Urothelium cell line (cell line): ENCODE results near the gene SLC7A5.

Experiments used
- DNase-seq: peaks from one replicate; pipeline ENCODE4 v3.0.0; 2011; ENCODE audit warnings: low spot score, mixed read lengths
- FAIRE-seq: peaks from 2 replicates; lab custom pipeline; 2011; peaks lifted over from hg19 to GRCh38; lab: Jason Lieb, UNC

Gene SLC7A5

GRCh38 chr16:87847785-87848675, 21.3 kb downstream of the SLC7A5 start:
- DNase-seq (no peak), FAIRE-seq (no peak)

GRCh38 chr16:87847467-87847784, 21.9 kb downstream of the SLC7A5 start:
- no peak for DNase-seq
- no peak for FAIRE-seq

- DNase-seq (no peak), FAIRE-seq (no peak)
Measured at GRCh38 chr16:87846705-87847466, 22.4 kb downstream of the SLC7A5 start.

GRCh38 chr16:87845807-87846619, 23.3 kb downstream of the SLC7A5 start:
- DNase-seq (no peak), FAIRE-seq (no peak)

GRCh38 chr16:87845213-87845612, 24.1 kb downstream of the SLC7A5 start:
- DNase-seq, result no peak

GRCh38 chr16:87844809-87845208, 24.5 kb downstream of the SLC7A5 start:
- DNase-seq (no peak), FAIRE-seq (no peak)

More at GRCh38 chr16:87845213-87845612, 24.1 kb downstream of the SLC7A5 start:
- FAIRE-seq, result no peak

- DNase-seq (no peak), FAIRE-seq (no peak)
Measured at GRCh38 chr16:87844120-87844733, 25.1 kb downstream of the SLC7A5 start.

- no peak for DNase-seq
- FAIRE-seq, result no peak
Measured at GRCh38 chr16:87843678-87844105, 25.6 kb downstream of the SLC7A5 start.

GRCh38 chr16:87842209-87842869, 27.0 kb downstream of the SLC7A5 start:
- FAIRE-seq, result no peak
- DNase-seq, result no peak

- DNase-seq (no peak), FAIRE-seq (no peak)
Measured at GRCh38 chr16:87841340-87842208, 27.7 kb downstream of the SLC7A5 start.

- no peak for FAIRE-seq
- no peak for DNase-seq
Measured at GRCh38 chr16:87840271-87840978, 28.9 kb downstream of the SLC7A5 start.

GRCh38 chr16:87839542-87840270, 29.6 kb downstream of the SLC7A5 start:
- DNase-seq, result no peak
- no peak for FAIRE-seq

- no peak for FAIRE-seq
Measured at GRCh38 chr16:87838643-87839541, 30.4 kb downstream of the SLC7A5 start.

GRCh38 chr16:87837627-87838289, 31.5 kb downstream of the SLC7A5 start:
- FAIRE-seq (no peak), DNase-seq (no peak)

More at GRCh38 chr16:87838643-87839541, 30.4 kb downstream of the SLC7A5 start:
- no peak for DNase-seq

- no peak for FAIRE-seq
- no peak for DNase-seq
Measured at GRCh38 chr16:87836844-87837581, 32.3 kb downstream of the SLC7A5 start.
